Right lobe of liver (tissue), 4 donors: Measurements from ENCODE around the gene PLRG1.

ENCODE experiments used
- POLR2A ChIP-seq: fragments of 450-650 bp; IDR thresholded peaks from one replicate; pipeline ENCODE4 v1.6.1; 2017; ENCODE audit warnings: antibody characterized with exemption, mild to moderate bottlenecking
- TF ChIP-seq, protein P1 (sequence below), 4 donors: fragments of 200-600 bp in 3 of 4; fragments of 450-650 bp in 1 of 4; IDR thresholded peaks; one replicate each; pipeline versions ENCODE4 v1.5.1 to v1.8.0; 2016 to 2022; ENCODE audit warnings: antibody characterized with exemption in 4 of 4, mild to moderate bottlenecking in 2 of 4
- donor health status: DM: no; HTN: no; CAD: no.
- donor health status: DM: no; HTN: no; CAD: no.
- donor health status: DM: no; HTN: yes; CAD: no.

DNA sequence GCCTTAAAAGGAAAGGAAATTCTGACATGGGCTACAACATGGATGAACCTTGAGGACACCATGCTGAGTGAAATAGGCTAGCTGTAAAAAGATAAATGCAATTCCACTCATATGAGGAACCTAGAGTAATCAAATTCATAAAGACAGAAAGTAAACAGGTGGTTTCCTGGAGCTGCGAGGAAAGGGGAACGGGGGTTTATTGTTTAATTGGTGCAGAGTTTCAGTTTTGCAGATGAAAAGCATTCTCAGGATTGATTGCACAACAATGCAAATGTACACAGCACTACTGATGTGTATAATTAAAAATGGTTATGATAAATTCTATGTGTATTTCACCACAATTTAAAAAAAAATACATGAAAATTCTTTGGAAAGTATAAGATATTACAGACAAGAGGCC, 24.0 kb downstream of the PLRG1 start:
- TF ChIP-seq, protein P1, sequence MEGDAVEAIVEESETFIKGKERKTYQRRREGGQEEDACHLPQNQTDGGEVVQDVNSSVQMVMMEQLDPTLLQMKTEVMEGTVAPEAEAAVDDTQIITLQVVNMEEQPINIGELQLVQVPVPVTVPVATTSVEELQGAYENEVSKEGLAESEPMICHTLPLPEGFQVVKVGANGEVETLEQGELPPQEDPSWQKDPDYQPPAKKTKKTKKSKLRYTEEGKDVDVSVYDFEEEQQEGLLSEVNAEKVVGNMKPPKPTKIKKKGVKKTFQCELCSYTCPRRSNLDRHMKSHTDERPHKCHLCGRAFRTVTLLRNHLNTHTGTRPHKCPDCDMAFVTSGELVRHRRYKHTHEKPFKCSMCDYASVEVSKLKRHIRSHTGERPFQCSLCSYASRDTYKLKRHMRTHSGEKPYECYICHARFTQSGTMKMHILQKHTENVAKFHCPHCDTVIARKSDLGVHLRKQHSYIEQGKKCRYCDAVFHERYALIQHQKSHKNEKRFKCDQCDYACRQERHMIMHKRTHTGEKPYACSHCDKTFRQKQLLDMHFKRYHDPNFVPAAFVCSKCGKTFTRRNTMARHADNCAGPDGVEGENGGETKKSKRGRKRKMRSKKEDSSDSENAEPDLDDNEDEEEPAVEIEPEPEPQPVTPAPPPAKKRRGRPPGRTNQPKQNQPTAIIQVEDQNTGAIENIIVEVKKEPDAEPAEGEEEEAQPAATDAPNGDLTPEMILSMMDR (IDR thresholded peaks at IDR 0.05) = no peak
- no peak for TF ChIP-seq POLR2A
